Measurements from ENCODE around the gene CBX6.

DNA sequence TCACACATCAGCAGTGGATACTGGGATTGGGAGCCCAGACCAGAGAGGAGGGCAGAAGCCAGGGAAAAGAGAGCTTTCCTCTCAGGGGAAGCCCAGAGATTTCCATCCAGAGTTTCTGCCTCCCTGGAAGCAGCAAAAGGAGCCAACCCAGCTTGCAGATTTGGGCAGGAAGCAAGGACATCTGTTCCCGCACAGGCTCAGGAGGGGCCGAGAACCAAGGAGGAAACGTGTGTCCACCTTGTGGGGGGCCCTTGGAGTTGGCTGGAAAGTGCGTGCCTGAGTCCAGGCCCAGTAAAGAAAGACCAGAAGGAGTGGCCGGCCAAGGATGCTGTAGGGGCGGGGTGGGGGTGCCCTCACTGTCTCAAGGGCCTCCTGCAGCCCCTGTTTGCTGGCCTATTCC lies 22.2 kb downstream of the CBX6 start:
- no peak for TF ChIP-seq POLR2A (IDR thresholded peaks at IDR 0.05; ENCODE audit: low read length)
- TF ChIP-seq GATA1 (IDR thresholded peaks at IDR 0.05; ENCODE audit: low read depth, low read length), result no peak

All from erythroblast (primary cell).